ENCODE data around the gene KRTAP19-1. TPM values are rescaled to one million over a fixed set of nuclear protein-coding genes. Genes with fewer than 3 reads are reported as not detected.

KRTAP19-1 gene
- polyA plus RNA-seq, 1 experiment, result not detected

DNA sequence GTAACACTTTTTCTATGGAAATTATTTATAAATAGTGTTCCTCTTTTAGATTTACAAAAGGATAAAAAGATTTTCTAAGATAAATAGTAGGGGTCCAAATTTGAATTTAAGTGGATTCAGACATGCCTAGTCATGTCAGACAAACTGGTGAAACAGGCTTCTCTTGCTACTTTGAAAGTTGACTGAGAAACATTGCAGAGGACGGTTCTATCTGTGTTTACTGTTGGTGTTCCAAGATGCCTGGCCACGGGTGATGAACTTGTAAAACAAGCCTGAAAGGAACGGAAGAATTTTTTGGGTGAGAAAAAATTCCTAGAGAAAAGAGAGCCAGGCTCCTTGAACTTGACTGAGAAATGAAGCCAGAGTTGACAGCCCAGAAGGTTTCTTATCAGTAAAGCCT, 2.2 kb downstream of the KRTAP19-1 start:
- H3K36me3 ChIP-seq (ENCODE audit: control insufficient read depth, insufficient read depth, low read length), result no peaks in the 10 kb centered on the region
- TF ChIP-seq, protein P1, sequence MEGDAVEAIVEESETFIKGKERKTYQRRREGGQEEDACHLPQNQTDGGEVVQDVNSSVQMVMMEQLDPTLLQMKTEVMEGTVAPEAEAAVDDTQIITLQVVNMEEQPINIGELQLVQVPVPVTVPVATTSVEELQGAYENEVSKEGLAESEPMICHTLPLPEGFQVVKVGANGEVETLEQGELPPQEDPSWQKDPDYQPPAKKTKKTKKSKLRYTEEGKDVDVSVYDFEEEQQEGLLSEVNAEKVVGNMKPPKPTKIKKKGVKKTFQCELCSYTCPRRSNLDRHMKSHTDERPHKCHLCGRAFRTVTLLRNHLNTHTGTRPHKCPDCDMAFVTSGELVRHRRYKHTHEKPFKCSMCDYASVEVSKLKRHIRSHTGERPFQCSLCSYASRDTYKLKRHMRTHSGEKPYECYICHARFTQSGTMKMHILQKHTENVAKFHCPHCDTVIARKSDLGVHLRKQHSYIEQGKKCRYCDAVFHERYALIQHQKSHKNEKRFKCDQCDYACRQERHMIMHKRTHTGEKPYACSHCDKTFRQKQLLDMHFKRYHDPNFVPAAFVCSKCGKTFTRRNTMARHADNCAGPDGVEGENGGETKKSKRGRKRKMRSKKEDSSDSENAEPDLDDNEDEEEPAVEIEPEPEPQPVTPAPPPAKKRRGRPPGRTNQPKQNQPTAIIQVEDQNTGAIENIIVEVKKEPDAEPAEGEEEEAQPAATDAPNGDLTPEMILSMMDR (IDR thresholded peaks at IDR 0.05; ENCODE audit: insufficient read depth, low read depth, low read length), result no peak
- H3K27me3 ChIP-seq (ENCODE audit: control insufficient read depth, insufficient read depth, low read length), result no peaks in the 10 kb centered on the region
- ChIA-PET POLR2A (no interaction called here), CTCF (no interaction called here)
- DNase-seq (ENCODE audit: low read depth), result no peak
- no peak overlapping the region for H3K4me3 ChIP-seq (ENCODE audit: low read depth, low read length)

- no peak for DNase-seq (ENCODE audit: low read depth)
- H3K4me3 ChIP-seq (ENCODE audit: low read depth, low read length), result no peak overlapping the region
- TF ChIP-seq, protein P1 (IDR thresholded peaks at IDR 0.05; ENCODE audit: insufficient read depth, low read depth, low read length), result no peak
- CTCF ChIA-PET, result no interaction called here
- H3K36me3 ChIP-seq (ENCODE audit: control insufficient read depth, insufficient read depth, low read length), result no peaks in the 10 kb centered on the region
- no peaks in the 10 kb centered on the region for H3K27me3 ChIP-seq (ENCODE audit: control insufficient read depth, insufficient read depth, low read length)
- POLR2A ChIA-PET, result no interaction called here
Observed at GRCh38 chr21:30468900-30469714, 11.1 kb downstream of the KRTAP19-1 start.

DNA sequence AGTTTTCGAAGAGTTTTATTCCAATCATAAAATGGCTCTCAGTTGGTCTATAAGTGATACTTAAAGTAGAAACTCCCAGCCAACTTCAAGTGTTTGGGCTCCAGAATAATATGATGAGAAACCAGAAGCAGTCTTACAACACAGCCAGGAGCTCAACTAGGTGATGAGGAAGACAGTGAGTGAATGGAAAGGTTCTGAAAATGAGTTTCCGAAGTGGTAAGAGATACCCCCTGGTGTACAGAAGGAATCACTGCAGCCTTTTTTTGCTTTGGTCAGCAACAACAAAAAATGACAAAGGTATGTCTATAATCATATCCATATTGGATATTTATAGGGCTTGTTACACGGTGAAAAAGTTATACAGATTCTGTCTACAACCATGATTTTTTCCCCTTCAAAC, 16.5 kb downstream of the KRTAP19-1 start:
- no peak for DNase-seq (ENCODE audit: low read depth)
- Histone ChIP-seq H3K4me3 (ENCODE audit: low read depth, low read length) (no peak overlapping the region), H3K27me3 (ENCODE audit: control insufficient read depth, insufficient read depth, low read length) (no peaks in the 10 kb centered on the region), H3K36me3 (ENCODE audit: control insufficient read depth, insufficient read depth, low read length) (no peaks in the 10 kb centered on the region)
- TF ChIP-seq, protein P1 (IDR thresholded peaks at IDR 0.05; ENCODE audit: insufficient read depth, low read depth, low read length), result no peak
- ChIA-PET POLR2A (no interaction called here), CTCF (no interaction called here)

DNA sequence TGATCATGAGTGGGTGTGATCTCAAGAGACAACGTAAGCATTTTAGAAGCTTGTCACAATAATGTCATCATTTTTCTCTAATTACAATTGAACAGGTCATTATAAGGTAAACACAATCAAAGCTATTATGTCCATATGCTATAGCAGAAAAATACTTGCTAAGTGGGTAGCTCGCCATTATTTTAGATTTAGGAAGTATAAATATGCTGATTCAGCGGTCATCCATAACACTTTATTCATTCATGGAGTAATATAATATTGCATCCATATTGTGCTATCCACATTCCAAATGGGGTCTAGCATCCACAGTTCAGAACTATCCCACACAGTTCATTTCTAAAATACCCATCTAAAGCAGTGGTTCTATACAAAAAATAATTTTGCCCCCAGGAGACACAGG, 31.7 kb downstream of the KRTAP19-1 start:
- TF ChIP-seq, protein P1 (IDR thresholded peaks at IDR 0.05; ENCODE audit: insufficient read depth, low read depth, low read length), result no peak
- CTCF ChIA-PET, result no interaction called here
- no peaks in the 10 kb centered on the region for H3K36me3 ChIP-seq (ENCODE audit: control insufficient read depth, insufficient read depth, low read length)
- H3K27me3 ChIP-seq (ENCODE audit: control insufficient read depth, insufficient read depth, low read length), result no peaks in the 10 kb centered on the region
- no peak overlapping the region for H3K4me3 ChIP-seq (ENCODE audit: low read depth, low read length)
- POLR2A ChIA-PET, result no interaction called here
- no peak for DNase-seq (ENCODE audit: low read depth)

GRCh38 chr21:30447056-30447455, 33.1 kb downstream of the KRTAP19-1 start:
- Histone ChIP-seq H3K4me3 (ENCODE audit: low read depth, low read length) (no peak overlapping the region), H3K36me3 (ENCODE audit: control insufficient read depth, insufficient read depth, low read length) (no peaks in the 10 kb centered on the region), H3K27me3 (ENCODE audit: control insufficient read depth, insufficient read depth, low read length) (no peaks in the 10 kb centered on the region)
- ChIA-PET CTCF (no interaction called here), POLR2A (no interaction called here)
- TF ChIP-seq, protein P1 (IDR thresholded peaks at IDR 0.05; ENCODE audit: insufficient read depth, low read depth, low read length), result no peak
- DNase-seq (ENCODE audit: low read depth), result no peak
